Measurements from ENCODE around the gene RPN1. TPM values are rescaled to one million over a fixed set of nuclear protein-coding genes. Genes with fewer than 3 reads are reported as not detected.
"Not testable (repeated sequence)": the region's sequence is repeated elsewhere in the genome, so short reads cannot be mapped to it uniquely, and the experiment has no call there.

Gene RPN1
- total RNA-seq, 1 donor from 2014 or later, result 583 TPM

GRCh38 chr3:128613083-128613829 is 37.4 kb downstream of the RPN1 start:
- DNase-seq (ENCODE audit: low read depth, low spot score), result no peak

GRCh38 chr3:128610451-128611070 is 40.1 kb downstream of the RPN1 start:
- no peak for DNase-seq (ENCODE audit: low read depth, low spot score)

- no peak for DNase-seq (ENCODE audit: low read depth, low spot score)
Observed at GRCh38 chr3:128609294-128609693, 41.3 kb downstream of the RPN1 start.

- no peak for DNase-seq (ENCODE audit: low read depth, low spot score)
Observed at GRCh38 chr3:128607710-128608048, 42.9 kb downstream of the RPN1 start.

- no peak for DNase-seq (ENCODE audit: low read depth, low spot score)
Observed at GRCh38 chr3:128606094-128606493, 44.5 kb downstream of the RPN1 start.

- no peak for DNase-seq (ENCODE audit: low read depth, low spot score)
Observed at GRCh38 chr3:128605091-128606046, 45.2 kb downstream of the RPN1 start.

GRCh38 chr3:128603811-128604775 is 46.5 kb downstream of the RPN1 start:
- no peak for DNase-seq (ENCODE audit: low read depth, low spot score)

- no peak for DNase-seq (ENCODE audit: low read depth, low spot score)
Observed at GRCh38 chr3:128603313-128603712, 47.3 kb downstream of the RPN1 start.

- no peak for DNase-seq (ENCODE audit: low read depth, low spot score)
Observed at GRCh38 chr3:128598884-128599664, 51.5 kb downstream of the RPN1 start.

- no peak for DNase-seq (ENCODE audit: low read depth, low spot score)
Observed at GRCh38 chr3:128597900-128598299, 52.7 kb downstream of the RPN1 start.

- no peak for DNase-seq (ENCODE audit: low read depth, low spot score)
Observed at GRCh38 chr3:128592864-128593263, 57.8 kb downstream of the RPN1 start.

GRCh38 chr3:128591738-128592426 is 58.7 kb downstream of the RPN1 start:
- no peak for DNase-seq (ENCODE audit: low read depth, low spot score)

GRCh38 chr3:128590948-128591347 is 59.7 kb downstream of the RPN1 start:
- no peak for DNase-seq (ENCODE audit: low read depth, low spot score)

GRCh38 chr3:128589985-128590384 is 60.6 kb downstream of the RPN1 start:
- DNase-seq (ENCODE audit: low read depth, low spot score), result not testable (repeated sequence)

GRCh38 chr3:128588147-128588546 is 62.5 kb downstream of the RPN1 start:
- DNase-seq (ENCODE audit: low read depth, low spot score), result no peak

GRCh38 chr3:128587391-128587790 is 63.2 kb downstream of the RPN1 start:
- DNase-seq (ENCODE audit: low read depth, low spot score), result no peak

- DNase-seq (ENCODE audit: low read depth, low spot score), result not testable (repeated sequence)
Observed at GRCh38 chr3:128586932-128587331, 63.7 kb downstream of the RPN1 start.

- DNase-seq (ENCODE audit: low read depth, low spot score), result not testable (repeated sequence)
Observed at GRCh38 chr3:128586391-128586790, 64.2 kb downstream of the RPN1 start.

- DNase-seq (ENCODE audit: low read depth, low spot score), result no peak
Observed at GRCh38 chr3:128585974-128586373, 64.6 kb downstream of the RPN1 start.
